Thoracic aorta (tissue), 2 donors: Measurements from ENCODE around the gene CRYZL1. TPM values are rescaled to one million over a fixed set of nuclear protein-coding genes. Genes with fewer than 3 reads are reported as not detected.

ENCODE experiments used
- ATAC-seq: fragments of 150-250 bp; one replicate; pipeline ENCODE4 v1.8.0; 2017; ENCODE audit warnings: low read depth; ENCODE audit not compliant: insufficient number of reproducible peaks, low FRiP score
- DNase-seq: peaks from one replicate; pipeline ENCODE4 v3.0.0-alpha.2; 2020; ENCODE audit warnings: low spot score
- H3K27ac ChIP-seq, 2 donors: fragments of 200-600 bp; sonication (generic); 1 replicate in 1 of 2; 2 replicates in 1 of 2; pipeline ENCODE4 v1.5.1; 2016; ENCODE audit warnings: mild to moderate bottlenecking in 2 of 2, moderate library complexity in 2 of 2
- H3K27me3 ChIP-seq: fragments of 200-600 bp; sonication (generic); replicated peaks from 2 replicates; pipeline ENCODE4 v1.6.0; 2016; ENCODE audit warnings: mild to moderate bottlenecking; ENCODE audit not compliant: insufficient read depth
- H3K36me3 ChIP-seq: fragments of 200-600 bp; sonication (generic); one replicate; pipeline ENCODE4 v1.5.1; 2016
- H3K4me1 ChIP-seq, 2 donors: fragments of 200-600 bp; sonication (generic); 1 replicate in 1 of 2; 2 replicates in 1 of 2; pipeline versions ENCODE4 v1.5.1 to v1.6.0; 2016; ENCODE audit warnings: low read depth in 2 of 2, mild to moderate bottlenecking in 1 of 2; ENCODE audit not compliant: control insufficient read depth in 1 of 2
- H3K4me3 ChIP-seq: fragments of 200-600 bp; sonication (generic); 2 replicates; pipeline ENCODE4 v1.5.1; 2016; ENCODE audit warnings: mild to moderate bottlenecking
- H3K9me3 ChIP-seq: fragments of 200-600 bp; sonication (generic); 2 replicates; pipeline ENCODE4 v1.5.1; 2016
- CTCF ChIP-seq: fragments of 200-600 bp; sonication (generic); IDR thresholded peaks from one replicate; pipeline ENCODE4 v1.5.1; 2019; ENCODE audit warnings: antibody characterized with exemption
- total RNA-seq, 2 donors: library from RNA; depleted of rRNA; stranded (reverse); fragments of >200 nt; gene quantifications; one replicate each; pipeline versions ENCODE4 v1.1.0 to v1.2.3, GENCODE V29; 2016

CRYZL1 gene
- total RNA-seq, 2 donors from 2014 or later, result 26.8 to 61.4 TPM

GRCh38 chr21:33572350-33572749 lies 69.2 kb downstream of the CRYZL1 start:
- DNase-seq, result no peak
- H3K36me3 ChIP-seq, result peaks cover 47% of the 10 kb centered on the region
- no peak overlapping the region for H3K4me3 ChIP-seq
- peaks cover 0 to 3% of the 10 kb centered on the region in 2 donors for H3K4me1 ChIP-seq
- no peak for ATAC-seq
- H3K27ac ChIP-seq, result no peak overlapping the region
- H3K27me3 ChIP-seq, result no peaks in the 10 kb centered on the region
- no peaks in the 10 kb centered on the region for H3K9me3 ChIP-seq
- TF ChIP-seq CTCF, result no peak

GRCh38 chr21:33569991-33570390 lies 71.5 kb downstream of the CRYZL1 start:
- H3K27me3 ChIP-seq, result no peaks in the 10 kb centered on the region
- H3K27ac ChIP-seq, result no peak overlapping the region
- H3K9me3 ChIP-seq, result no peaks in the 10 kb centered on the region
- no peak for TF ChIP-seq CTCF
- no peak overlapping the region for H3K4me3 ChIP-seq
- ATAC-seq (no peak), DNase-seq (no peak)
- peaks cover 0 to 3% of the 10 kb centered on the region in 2 donors for H3K4me1 ChIP-seq
- peaks cover 43% of the 10 kb centered on the region for H3K36me3 ChIP-seq

DNA sequence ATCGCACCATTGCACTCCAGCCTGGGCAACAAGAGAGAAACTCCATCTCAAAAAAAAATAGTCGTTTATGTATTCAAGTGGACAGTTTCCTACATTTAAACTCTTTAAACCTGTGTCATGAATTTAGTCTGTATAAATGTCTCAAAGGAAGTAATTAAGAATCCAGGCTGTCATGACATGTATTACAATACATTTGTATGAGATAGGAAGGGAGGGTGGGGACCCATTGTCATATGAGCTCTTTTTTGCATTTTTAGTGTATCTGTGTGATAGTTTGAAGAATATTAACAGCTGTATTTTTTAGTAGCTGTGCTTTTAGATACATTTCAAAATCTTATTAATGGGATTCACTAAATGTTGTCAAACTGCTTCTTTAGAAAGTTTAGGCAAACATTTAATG lies 73.1 kb downstream of the CRYZL1 start:
- TF ChIP-seq CTCF, result no peak
- DNase-seq, result no peak
- H3K9me3 ChIP-seq, result no peaks in the 10 kb centered on the region
- H3K27me3 ChIP-seq, result no peaks in the 10 kb centered on the region
- peaks cover 45% of the 10 kb centered on the region for H3K36me3 ChIP-seq
- H3K4me3 ChIP-seq, result no peak overlapping the region
- H3K27ac ChIP-seq, result no peak overlapping the region
- no peak for ATAC-seq
- H3K4me1 ChIP-seq, result peaks cover 0 to 3% of the 10 kb centered on the region in 2 donors

DNA sequence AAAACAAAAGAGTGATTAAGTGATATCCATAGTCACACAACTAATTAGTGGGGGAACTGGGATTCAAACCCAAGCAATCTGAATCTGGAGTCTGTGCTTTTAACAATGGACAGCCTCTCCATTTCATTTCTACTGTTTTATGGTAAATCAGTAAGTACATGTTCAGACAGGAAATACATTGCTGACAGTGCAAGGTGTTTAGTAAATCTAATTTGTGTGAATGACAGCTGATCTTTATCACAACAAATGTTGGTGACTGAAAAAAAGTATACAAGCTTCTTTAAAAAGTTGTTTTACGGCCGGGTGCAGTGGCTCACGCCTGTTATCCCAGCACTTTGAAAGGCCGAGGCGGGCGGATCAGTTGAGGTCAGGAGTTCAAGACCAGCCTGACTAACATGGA lies 73.6 kb downstream of the CRYZL1 start:
- Histone ChIP-seq H3K27ac (no peak overlapping the region), H3K4me1 (peaks cover 0 to 3% of the 10 kb centered on the region in 2 donors), H3K27me3 (no peaks in the 10 kb centered on the region), H3K4me3 (no peak overlapping the region), H3K9me3 (no peaks in the 10 kb centered on the region), H3K36me3 (peaks cover 45% of the 10 kb centered on the region)
- ATAC-seq (no peak), DNase-seq (no peak)
- TF ChIP-seq CTCF, result no peak

- H3K9me3 ChIP-seq, result no peaks in the 10 kb centered on the region
- peaks cover 46% of the 10 kb centered on the region for H3K36me3 ChIP-seq
- no peaks in the 10 kb centered on the region for H3K27me3 ChIP-seq
- no peak for DNase-seq
- H3K27ac ChIP-seq, result no peak overlapping the region
- H3K4me1 ChIP-seq, result no peaks in the 10 kb centered on the region
- H3K4me3 ChIP-seq, result no peak overlapping the region
- no peak for ATAC-seq
- no peak for TF ChIP-seq CTCF
Measured at GRCh38 chr21:33566514-33566913, 75.0 kb downstream of the CRYZL1 start.
